ENCODE measurements around the gene CDH23. TPM values are rescaled to one million over a fixed set of nuclear protein-coding genes. Genes with fewer than 3 reads are reported as not detected.

The CDH23 gene
- total and polyA plus RNA-seq, 2 donors (not counting 1 experiment from before 2014, with no cell fraction given) = 0.37 to 0.89 TPM

DNA sequence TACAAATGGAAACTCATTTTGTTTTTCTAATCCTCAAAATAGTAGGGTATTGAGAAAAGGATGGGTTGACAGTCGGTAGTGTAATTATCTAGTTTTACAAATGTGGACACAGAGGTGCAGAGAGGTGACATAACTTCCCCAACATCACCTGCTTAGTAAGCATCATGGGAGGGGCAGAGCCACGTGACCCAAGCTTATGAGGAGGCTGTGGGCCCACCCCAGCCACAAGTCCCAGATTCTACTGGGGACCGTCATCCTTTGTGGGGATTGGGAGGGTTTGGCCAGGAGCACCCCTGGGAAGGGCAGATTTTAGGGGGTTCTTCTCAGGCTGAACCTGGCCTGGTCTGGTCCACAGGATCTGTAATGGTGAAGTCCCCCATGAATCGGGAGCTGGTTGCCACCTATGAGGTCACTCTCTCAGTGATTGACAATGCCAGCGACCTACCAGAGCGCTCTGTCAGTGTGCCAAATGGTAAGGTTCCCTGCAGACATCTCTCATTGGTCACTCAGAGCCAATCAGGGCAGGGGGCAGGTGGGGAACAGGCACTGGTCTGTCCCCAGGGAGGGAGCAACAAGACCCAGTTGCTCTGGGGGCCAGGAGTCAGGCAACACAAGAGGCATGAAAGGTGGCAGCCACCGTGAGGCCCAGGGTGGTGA is 400.2 kb downstream of the CDH23 start:
- Mint-ChIP-seq H3K4me3 (no peak overlapping the region), H3K27me3 (peaks cover 6% of the 10 kb centered on the region), H3K4me1 (peaks cover 19% of the 10 kb centered on the region), H3K9me3 (ENCODE audit: insufficient read depth) (no peaks in the 10 kb centered on the region), H3K27ac (no peak overlapping the region)
- no peak for ATAC-seq (ENCODE audit: low read depth)
- H3K79me2 ChIP-seq (ENCODE audit: control insufficient read depth, insufficient read depth, low read length) = no peaks in the 10 kb centered on the region
- no peak overlapping the region for H3K4me3 ChIP-seq (ENCODE audit: control extremely low read depth in 1 of 5, extremely low read depth in 1 of 5, insufficient read depth in 1 of 5, low read depth in 2 of 5, low read length in 4 of 5)
- intact Hi-C loops (cut with micrococcal nuclease) = no loop called here
- no peaks in the 10 kb centered on the region for H3K36me3 ChIP-seq (replicated peaks in 1 of 2; ENCODE audit: control extremely low read depth in 1 of 2, control insufficient read depth in 1 of 2, extremely low read depth in 1 of 2, insufficient read depth in 2 of 2, low read length in 1 of 2)
- ChIA-PET POLR2A (no interaction called here), CTCF (interaction anchor here (0.6 to 1.4 kb wide), 3 partner anchors 10 to 481 kb away, joined by 3 to 5 read pairs (median 4); no protein-coding TSS in a partner anchor)
- 91% methylated on average over 6 of the region's 7 CpGs for WGBS (ENCODE audit: insufficient coverage)
- TF ChIP-seq EZH2 (IDR thresholded peaks at IDR 0.05; ENCODE audit: borderline replicate concordance, insufficient read depth, low read depth, low read length, poor library complexity, severe bottlenecking) = no peak
- TF ChIP-seq, protein P1, sequence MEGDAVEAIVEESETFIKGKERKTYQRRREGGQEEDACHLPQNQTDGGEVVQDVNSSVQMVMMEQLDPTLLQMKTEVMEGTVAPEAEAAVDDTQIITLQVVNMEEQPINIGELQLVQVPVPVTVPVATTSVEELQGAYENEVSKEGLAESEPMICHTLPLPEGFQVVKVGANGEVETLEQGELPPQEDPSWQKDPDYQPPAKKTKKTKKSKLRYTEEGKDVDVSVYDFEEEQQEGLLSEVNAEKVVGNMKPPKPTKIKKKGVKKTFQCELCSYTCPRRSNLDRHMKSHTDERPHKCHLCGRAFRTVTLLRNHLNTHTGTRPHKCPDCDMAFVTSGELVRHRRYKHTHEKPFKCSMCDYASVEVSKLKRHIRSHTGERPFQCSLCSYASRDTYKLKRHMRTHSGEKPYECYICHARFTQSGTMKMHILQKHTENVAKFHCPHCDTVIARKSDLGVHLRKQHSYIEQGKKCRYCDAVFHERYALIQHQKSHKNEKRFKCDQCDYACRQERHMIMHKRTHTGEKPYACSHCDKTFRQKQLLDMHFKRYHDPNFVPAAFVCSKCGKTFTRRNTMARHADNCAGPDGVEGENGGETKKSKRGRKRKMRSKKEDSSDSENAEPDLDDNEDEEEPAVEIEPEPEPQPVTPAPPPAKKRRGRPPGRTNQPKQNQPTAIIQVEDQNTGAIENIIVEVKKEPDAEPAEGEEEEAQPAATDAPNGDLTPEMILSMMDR (IDR thresholded peaks at IDR 0.05) = no peak
- no peak overlapping the region for H3K4me2 ChIP-seq (replicated peaks; ENCODE audit: low read depth, low read length, poor library complexity, severe bottlenecking)
- no peak overlapping the region for H3K9ac ChIP-seq (ENCODE audit: low read length)
- peaks cover 0 to 8% (median 0%) of the 10 kb centered on the region in 3 donors for H3K9me3 ChIP-seq (ENCODE audit: control extremely low read depth in 1 of 3, control insufficient read depth in 2 of 3, insufficient read depth in 1 of 3, low read length in 2 of 3)
- peaks cover 0 to 5% (median 2%) of the 10 kb centered on the region in 4 experiments for H3K27me3 ChIP-seq (replicated peaks in 1 of 4; ENCODE audit: control extremely low read depth in 1 of 4, control insufficient read depth in 3 of 4, insufficient read depth in 4 of 4, low read length in 3 of 4)
- H4K20me1 ChIP-seq (ENCODE audit: control insufficient read depth, insufficient read depth, low read length, poor library complexity, severe bottlenecking) = no peaks in the 10 kb centered on the region
- H2AFZ ChIP-seq (ENCODE audit: insufficient read depth, low read depth, low read length, poor library complexity, severe bottlenecking) = no peak overlapping the region
- H3K27ac ChIP-seq (ENCODE audit: low read length in 2 of 2) = no peak overlapping the region
- no peak for DNase-seq
- peaks cover 19 to 27% of the 10 kb centered on the region in 2 donors for H3K4me1 ChIP-seq (ENCODE audit: control insufficient read depth in 2 of 2, insufficient read depth in 2 of 2, low read length in 2 of 2)

DNA sequence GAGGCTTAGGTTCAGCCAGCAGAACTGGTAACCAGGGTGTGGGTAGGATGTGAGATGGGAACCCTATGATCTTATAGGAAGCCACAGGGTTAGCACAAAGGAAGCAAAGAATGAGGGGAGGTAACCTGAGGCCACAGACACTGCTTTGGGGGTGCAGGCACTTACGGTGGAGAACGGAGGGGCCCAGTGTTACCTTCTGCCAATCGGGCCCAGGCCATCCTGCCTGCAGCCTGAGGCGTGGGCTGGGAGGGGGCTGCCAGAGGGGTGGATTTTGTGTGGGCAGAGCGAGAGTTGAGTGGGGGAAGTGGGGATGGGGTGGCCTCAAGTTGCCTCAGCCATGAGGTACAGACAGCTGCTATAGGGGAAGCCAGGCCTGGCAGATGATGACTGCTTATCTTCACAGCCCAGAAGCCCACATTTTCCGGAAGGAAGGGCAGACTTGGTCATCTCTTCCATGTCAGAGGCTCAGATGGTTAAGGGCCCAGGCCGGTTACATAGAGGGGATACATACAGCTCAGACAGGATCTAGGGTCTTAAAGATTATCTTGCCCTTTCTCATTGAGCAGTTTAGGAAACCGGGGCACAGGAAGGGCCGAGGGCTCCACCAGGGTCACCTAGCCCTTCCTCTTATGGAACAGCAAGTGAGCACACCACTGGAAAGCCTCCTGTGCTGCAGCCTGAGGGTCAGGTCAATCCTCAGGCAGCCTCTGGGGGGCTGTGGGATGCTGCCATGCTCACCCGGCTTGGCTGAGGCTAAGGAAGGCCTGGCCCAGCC is 401.0 kb downstream of the CDH23 start:
- Mint-ChIP-seq H3K9me3 (ENCODE audit: insufficient read depth) (no peaks in the 10 kb centered on the region), H3K4me3 (no peak overlapping the region), H3K27ac (no peak overlapping the region), H3K4me1 (peaks cover 24% of the 10 kb centered on the region), H3K27me3 (peaks cover 6% of the 10 kb centered on the region)
- TF ChIP-seq, protein P1 (IDR thresholded peaks at IDR 0.05) = no peak
- no peak for TF ChIP-seq EZH2 (IDR thresholded peaks at IDR 0.05; ENCODE audit: borderline replicate concordance, insufficient read depth, low read depth, low read length, poor library complexity, severe bottlenecking)
- DNase-seq (no peak), ATAC-seq (ENCODE audit: low read depth) (no peak)
- Histone ChIP-seq H3K27ac (ENCODE audit: low read length in 2 of 2) (no peak overlapping the region), H3K4me1 (ENCODE audit: control insufficient read depth in 2 of 2, insufficient read depth in 2 of 2, low read length in 2 of 2) (peaks cover 19 to 30% of the 10 kb centered on the region in 2 donors), H3K36me3 (replicated peaks in 1 of 2; ENCODE audit: control extremely low read depth in 1 of 2, control insufficient read depth in 1 of 2, extremely low read depth in 1 of 2, insufficient read depth in 2 of 2, low read length in 1 of 2) (no peaks in the 10 kb centered on the region), H3K9me3 (ENCODE audit: control extremely low read depth in 1 of 3, control insufficient read depth in 2 of 3, insufficient read depth in 1 of 3, low read length in 2 of 3) (peaks cover 0 to 8% (median 0%) of the 10 kb centered on the region in 3 donors), H3K4me3 (ENCODE audit: control extremely low read depth in 1 of 5, extremely low read depth in 1 of 5, insufficient read depth in 1 of 5, low read depth in 2 of 5, low read length in 4 of 5) (no peak overlapping the region), H2AFZ (ENCODE audit: insufficient read depth, low read depth, low read length, poor library complexity, severe bottlenecking) (no peak overlapping the region), H3K79me2 (ENCODE audit: control insufficient read depth, insufficient read depth, low read length) (no peaks in the 10 kb centered on the region), H3K4me2 (replicated peaks; ENCODE audit: low read depth, low read length, poor library complexity, severe bottlenecking) (no peak overlapping the region), H4K20me1 (ENCODE audit: control insufficient read depth, insufficient read depth, low read length, poor library complexity, severe bottlenecking) (no peaks in the 10 kb centered on the region), H3K27me3 (replicated peaks in 1 of 4; ENCODE audit: control extremely low read depth in 1 of 4, control insufficient read depth in 3 of 4, insufficient read depth in 4 of 4, low read length in 3 of 4) (peaks cover 0 to 5% (median 2%) of the 10 kb centered on the region in 4 experiments), H3K9ac (ENCODE audit: low read length) (no peak overlapping the region)
- CTCF ChIA-PET = interaction anchor here (1.2 to 1.4 kb wide), 2 partner anchors 9 to 482 kb away, joined by 4 to 5 read pairs; no protein-coding TSS in a partner anchor
- WGBS (ENCODE audit: insufficient coverage) = 17% methylated on average over 9 of the region's 10 CpGs
- intact Hi-C loops (cut with micrococcal nuclease) = no loop called here
- POLR2A ChIA-PET = no interaction called here
